Activated CD4-positive, CD25-positive, alpha-beta regulatory T cell treated with anti-CD3 and anti-CD28 coated beads, Interleukin-2, amount 50 U/mL, for 72 hours (primary cell): ENCODE data around the gene CYB5D1.
"Not testable (repeated sequence)": the region's sequence is repeated elsewhere in the genome, so short reads cannot be mapped to it uniquely, and the experiment has no call there.

Source experiments
- DNase-seq: peaks from one replicate; pipeline ENCODE4 v3.0.0; 2021

The CYB5D1 gene, protein sequence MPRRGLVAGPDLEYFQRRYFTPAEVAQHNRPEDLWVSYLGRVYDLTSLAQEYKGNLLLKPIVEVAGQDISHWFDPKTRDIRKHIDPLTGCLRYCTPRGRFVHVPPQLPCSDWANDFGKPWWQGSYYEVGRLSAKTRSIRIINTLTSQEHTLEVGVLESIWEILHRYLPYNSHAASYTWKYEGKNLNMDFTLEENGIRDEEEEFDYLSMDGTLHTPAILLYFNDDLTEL

GRCh38 chr17:7857713-7858521, at the start of gene CYB5D1:
Gene CYB5D1 (plus strand): TSS chr17:7858003. CDS start chr17:7858135, 132 bp downstream.
- peak; percentile 82 for DNase-seq

DNA sequence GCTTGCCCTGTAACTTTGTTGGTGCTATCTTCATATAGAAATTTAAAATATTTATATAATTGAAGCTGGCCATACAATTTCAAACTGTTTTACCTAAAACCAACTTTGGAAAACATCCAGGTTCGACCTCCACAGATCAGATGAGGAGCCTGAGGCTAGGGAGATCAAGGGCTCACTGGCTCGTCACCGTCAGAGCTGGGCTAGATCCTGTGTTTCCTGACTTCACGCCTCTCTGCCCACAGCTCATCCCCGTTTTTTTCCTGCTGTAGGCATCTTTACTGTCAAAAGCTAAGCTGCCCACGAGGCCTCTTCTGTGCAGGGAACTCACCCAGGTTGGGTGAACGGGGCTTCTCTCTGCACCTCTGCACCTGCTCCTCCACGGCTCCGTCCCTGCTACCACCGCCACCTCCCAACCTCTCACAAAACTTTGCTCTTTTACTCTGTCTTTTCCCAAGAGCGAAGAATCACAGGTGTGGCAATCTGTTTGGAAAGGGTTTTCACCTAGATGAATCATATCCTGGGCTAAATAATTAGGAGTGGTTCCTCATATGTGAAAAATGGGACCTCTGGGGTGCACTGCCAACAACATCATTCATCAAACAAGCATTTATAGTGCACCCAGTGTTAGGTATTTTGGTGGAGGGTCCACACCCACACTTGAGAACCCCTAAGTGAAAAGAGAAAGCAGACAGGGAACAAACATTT, 48.6 kb upstream of the CYB5D1 start:
- DNase-seq, result no peak

DNA sequence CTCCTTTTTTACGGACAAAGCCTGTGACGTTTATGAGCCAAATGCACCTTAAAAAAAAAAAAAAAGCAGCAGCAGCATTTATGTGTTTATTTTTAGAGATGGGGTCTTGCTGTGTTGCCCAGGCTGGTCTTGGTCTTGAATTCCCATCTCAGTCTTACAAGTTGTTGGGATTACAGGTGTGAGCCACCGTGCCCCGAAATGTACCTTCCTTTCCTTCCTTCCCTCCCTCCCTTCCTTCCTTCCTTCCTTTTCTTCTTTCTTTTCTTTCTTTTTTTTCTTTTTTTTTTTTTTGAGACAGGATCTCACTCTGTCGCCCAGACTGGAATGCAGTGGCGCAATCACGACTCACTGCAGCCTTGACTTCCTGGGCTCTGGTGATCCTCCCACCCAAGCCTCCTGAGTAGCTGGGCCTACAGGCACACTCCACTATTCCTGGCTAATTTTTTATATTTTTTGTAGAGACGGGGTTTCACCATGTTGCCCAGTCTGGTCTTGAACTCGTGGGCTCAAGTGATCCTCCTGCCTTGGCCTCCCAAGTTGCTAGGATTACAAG, 47.9 kb upstream of the CYB5D1 start:
- DNase-seq, result not testable (repeated sequence)

GRCh38 chr17:7811251-7811650, 46.6 kb upstream of the CYB5D1 start:
- DNase-seq, result no peak

- DNase-seq, result no peak
Measured at GRCh38 chr17:7814969-7815368, 42.8 kb upstream of the CYB5D1 start.

GRCh38 chr17:7816926-7817642, 40.7 kb upstream of the CYB5D1 start:
- DNase-seq, result no peak

- no peak for DNase-seq
Measured at GRCh38 chr17:7817643-7817964, 40.2 kb upstream of the CYB5D1 start.

DNA sequence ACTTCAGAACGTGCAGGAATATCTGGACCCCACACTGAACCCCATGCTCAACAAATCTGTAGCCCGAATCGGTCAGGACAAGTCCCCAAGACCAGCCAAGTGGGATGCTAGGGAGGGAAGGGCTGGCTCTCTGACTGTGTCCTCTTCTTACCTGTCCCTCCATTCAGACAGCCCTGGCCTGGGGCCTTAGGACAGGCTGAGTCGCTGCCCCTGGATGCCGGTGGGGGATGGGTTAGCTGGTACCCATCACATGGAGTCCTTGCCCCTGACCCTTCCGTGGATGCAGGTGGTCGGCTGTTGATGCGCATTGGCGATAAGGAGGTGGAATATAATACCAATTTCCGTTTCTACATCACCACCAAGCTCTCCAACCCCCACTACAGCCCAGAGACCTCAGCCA, 39.8 kb upstream of the CYB5D1 start:
- no peak for DNase-seq

GRCh38 chr17:7818746-7819645, 38.8 kb upstream of the CYB5D1 start:
- DNase-seq, result no peak

- DNase-seq, result no peak
Measured at GRCh38 chr17:7820231-7820630, 37.6 kb upstream of the CYB5D1 start.

- DNase-seq, result no peak
Measured at GRCh38 chr17:7822126-7822525, 35.7 kb upstream of the CYB5D1 start.

GRCh38 chr17:7823581-7824001, 34.2 kb upstream of the CYB5D1 start:
- DNase-seq, result no peak

DNA sequence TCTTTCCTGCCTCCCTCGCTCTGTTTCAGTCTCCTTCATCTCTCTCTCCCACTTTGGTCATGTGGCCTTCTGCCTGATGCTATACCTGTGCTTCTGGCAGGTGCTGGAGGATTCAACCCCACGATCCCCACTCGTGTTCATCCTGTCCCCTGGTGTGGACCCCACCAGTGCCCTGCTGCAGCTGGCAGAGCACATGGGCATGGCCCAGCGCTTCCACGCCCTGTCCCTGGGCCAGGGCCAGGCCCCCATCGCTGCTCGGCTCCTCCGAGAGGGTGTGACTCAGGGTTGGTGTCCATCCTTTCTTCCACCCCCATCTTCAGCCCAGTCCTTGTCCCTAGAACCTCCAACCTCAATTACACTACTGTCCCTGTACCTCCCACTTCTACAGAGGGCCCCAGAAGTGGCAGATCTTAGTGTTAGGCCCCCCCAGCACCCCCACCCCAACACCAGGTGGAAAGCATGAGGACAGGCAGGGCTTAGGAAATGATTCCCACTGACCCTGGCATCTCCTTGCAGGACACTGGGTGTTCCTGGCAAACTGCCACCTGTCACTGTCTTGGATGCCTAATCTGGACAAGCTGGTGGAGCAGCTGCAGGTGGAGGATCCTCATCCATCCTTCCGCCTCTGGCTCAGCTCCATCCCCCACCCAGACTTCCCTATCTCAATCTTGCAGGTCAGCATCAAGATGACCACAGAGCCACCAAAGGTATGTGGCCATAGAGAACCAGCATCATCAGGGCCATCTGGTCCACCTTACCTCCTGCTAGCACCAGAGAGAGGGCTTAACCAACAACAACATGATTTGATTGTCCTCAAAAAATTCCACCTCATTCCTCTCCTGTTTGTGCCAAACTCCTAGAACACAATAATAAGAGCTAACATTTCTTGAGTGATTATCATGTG, 33.5 kb upstream of the CYB5D1 start:
- no peak for DNase-seq

DNA sequence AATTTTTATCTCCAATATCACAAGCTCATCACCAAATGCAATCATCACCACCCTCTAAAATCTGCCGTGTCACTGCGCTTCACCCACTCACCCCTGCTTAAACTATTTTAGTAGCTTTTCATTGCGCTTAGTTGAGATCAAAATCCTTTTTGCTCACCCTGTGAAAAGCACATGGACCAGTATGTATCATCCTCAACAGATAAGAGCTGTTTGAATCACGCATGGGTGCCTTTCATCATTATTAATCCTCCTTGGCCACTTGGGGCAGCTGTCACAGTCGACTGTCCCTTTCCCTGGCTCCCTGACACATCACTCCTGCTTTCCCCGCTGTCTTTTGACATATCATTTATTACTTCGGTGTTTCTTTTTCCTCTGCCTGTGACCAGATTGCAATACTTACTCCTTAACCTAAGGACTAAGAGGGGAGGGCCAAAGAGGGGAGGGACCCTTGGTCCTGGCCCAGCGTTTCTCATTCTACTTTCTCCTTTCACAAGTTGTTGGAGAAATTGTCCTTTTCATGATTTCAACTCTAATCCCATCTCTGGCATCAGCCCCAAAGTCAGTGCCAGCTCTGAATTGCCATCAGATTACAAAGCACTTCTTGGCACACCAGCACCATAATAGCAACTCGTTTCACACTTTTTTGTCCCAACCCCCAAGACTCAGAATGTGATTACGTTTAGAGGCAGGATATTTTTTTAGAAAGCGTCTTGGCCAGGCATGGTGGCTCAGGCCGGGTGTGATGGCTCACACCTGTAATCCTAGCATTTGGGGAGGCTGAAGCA, 32.4 kb upstream of the CYB5D1 start:
- no peak for DNase-seq

DNA sequence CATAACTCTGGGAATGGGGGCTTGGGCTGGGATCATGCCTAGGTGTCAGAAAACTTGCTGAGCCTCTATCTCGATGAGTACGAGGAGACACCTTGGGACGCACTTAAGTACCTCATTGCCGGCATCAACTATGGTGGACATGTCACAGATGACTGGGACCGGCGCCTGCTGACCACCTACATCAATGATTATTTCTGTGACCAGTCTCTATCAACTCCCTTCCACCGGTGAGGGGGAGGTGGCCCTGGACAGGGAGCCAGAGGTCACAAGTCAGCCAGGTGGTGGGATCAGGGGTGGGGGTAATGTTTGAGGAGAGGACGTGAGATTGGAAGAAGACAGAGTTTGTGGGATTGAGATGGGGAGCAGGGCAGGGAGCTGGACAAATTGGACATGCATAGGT, 27.2 kb upstream of the CYB5D1 start:
- DNase-seq, result no peak

- DNase-seq, result no peak
Measured at GRCh38 chr17:7831233-7831632, 26.6 kb upstream of the CYB5D1 start.

DNA sequence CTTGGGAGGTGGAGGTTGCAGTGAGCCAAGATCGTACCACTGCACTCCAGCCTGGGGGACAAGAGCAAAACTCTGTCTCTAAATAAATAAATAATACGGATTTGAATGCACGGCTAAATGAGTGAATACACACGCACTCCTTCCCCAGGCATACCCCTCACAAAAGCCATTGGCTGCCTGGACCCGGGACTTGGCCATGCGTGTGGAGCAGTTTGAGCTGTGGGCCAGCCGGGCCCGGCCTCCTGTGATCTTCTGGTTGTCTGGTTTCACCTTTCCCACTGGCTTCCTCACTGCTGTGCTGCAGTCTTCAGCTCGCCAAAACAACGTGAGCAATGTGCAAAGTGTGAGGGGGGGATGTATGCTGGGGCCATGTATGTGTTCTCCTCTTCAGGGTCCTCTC, 25.4 kb upstream of the CYB5D1 start:
- DNase-seq, result no peak

- no peak for DNase-seq
Measured at GRCh38 chr17:7833011-7833794, 24.6 kb upstream of the CYB5D1 start.
